GM21529 (cell line): Measurements from ENCODE around the gene SINHCAF.
"Not testable (repeated sequence)": the region's sequence is repeated elsewhere in the genome, so short reads cannot be mapped to it uniquely, and the experiment has no call there.

ENCODE experiments used
- ATAC-seq: cut with Tn5 transposase; IDR thresholded peaks from one replicate; pipeline ENCODE4 v1.9.1; 2021; ENCODE audit not compliant: unreplicated experiment

The SINHCAF gene

DNA sequence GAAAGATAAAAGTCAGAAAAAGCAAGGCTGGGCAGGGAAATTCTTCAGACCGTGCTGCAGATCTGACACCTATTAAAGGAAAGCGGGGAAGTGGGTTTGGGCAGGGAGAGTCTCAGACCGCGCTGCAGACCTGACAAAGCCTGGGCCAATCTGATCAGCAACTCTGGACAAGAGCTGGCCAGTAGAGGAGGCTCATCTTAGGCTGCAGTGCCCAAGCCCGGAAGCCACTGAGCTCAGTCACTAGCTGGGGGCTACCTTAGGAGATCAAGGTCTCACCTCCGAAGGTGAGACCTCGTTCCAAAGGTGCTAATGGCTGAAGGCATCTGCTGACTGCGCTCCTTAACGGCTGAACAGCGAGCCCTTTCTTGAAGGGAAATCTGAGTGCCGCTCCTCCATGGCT, 60.2 kb downstream of the SINHCAF start:
- ATAC-seq: no peak

DNA sequence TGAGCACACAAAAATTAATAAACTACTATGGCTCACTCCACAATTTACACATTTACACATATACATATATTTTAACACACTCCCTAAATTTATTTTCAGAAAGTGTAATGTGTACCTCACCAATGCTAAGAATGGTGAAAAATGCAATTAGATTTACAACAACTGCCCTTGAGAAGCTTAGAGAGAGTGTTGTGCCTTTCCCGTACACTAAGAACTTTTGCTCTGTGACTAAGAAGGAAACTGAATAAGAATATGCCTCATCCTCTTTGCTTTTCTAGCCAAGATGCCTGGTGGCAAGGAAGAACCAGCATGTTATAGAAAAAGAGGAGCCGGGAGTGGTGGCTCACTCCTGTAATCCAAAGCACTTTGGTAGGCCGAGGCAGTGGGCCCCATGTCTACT, 62.3 kb downstream of the SINHCAF start:
- ATAC-seq: no peak

DNA sequence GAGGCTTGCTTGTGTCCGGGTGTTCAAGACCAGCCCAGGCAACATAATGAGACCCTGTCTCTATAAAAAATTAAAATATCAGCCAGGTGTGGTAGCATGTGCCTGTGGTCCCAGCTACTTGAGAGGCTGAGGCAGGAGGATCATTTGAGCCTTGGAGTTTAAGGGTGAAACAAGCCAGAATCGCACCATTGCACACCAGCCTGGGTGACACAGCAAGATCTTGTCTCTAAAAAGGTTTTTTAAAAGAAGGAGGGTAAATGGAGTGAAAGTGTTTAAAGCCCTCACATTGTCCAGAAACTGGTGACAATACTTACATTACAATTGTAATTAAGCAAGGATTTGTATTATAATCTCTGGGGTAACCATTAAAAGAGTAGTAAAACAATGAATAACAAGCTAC, 64.2 kb downstream of the SINHCAF start:
- ATAC-seq: no peak

DNA sequence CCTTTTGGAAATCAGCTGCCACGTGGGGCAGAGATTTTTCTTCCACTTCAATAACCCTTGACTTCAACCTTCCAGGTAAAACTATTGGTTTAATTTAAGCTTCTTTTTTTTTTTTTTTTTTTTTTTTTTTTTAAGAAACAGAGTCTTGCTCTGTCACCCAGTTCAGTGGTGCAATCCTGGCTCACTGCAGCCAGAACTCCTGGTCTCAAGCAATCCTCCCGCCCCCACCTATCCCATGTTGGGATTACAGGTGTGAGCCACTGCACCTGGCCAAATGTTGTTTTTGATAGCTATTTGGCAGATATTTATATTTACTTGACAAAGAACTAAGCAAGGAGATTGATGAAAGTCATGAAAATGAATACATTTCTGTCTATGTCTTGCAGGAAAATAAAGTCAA, 65.1 kb downstream of the SINHCAF start:
- no peak for ATAC-seq

DNA sequence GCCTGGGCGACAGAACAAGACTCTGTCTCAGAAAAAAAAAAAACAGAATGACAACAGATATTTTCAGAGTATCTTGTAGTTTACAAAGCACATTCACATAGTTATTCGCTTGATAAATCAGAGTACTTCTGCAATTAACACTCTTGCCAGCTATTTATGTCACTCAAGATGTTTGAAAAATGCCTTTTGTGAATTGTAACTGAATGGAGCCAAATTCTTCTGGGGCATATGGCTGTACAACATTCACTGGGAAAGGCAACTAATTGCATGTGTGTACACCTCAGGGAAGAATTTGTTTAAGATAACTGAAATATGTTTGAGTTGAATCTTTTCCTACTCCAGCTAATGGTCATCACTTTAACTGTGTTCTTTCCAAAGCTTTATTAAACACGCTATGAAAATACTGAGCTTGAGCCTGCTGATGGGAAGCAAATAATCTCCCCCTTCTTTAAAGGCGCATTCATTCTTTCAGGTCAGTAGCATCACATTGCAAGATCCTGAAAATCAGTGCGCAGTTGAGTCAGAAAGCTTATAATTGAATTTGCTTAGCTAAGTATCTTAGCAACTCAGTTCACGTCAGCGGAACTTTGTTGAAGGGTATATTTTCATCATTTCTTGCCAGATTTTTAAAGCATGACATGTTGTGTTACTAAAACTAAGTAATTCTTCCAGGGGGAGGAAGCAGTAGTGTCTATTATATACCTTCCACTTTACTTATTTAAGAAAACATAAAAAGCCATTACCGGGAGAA, 66.6 kb downstream of the SINHCAF start:
- ATAC-seq: no peak

DNA sequence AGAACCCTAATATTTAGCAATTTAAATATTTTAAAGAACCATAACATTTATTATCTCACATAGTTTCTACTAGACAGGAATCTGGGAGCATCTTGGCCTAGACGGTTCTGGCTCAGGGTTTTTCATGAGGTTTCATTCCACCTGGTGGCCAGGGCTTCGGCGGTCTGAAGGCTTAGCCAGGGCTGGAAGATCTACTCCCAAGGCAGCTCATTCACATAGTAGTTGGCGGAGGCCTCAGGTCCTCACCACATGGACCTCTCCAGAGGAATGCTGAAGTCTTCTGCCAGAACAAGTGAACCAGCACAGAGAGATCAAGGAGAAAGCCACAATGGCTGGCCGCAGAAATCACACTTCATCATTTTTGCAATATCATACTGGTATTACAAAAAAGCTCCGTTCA, 68.2 kb downstream of the SINHCAF start:
- no peak for ATAC-seq

DNA sequence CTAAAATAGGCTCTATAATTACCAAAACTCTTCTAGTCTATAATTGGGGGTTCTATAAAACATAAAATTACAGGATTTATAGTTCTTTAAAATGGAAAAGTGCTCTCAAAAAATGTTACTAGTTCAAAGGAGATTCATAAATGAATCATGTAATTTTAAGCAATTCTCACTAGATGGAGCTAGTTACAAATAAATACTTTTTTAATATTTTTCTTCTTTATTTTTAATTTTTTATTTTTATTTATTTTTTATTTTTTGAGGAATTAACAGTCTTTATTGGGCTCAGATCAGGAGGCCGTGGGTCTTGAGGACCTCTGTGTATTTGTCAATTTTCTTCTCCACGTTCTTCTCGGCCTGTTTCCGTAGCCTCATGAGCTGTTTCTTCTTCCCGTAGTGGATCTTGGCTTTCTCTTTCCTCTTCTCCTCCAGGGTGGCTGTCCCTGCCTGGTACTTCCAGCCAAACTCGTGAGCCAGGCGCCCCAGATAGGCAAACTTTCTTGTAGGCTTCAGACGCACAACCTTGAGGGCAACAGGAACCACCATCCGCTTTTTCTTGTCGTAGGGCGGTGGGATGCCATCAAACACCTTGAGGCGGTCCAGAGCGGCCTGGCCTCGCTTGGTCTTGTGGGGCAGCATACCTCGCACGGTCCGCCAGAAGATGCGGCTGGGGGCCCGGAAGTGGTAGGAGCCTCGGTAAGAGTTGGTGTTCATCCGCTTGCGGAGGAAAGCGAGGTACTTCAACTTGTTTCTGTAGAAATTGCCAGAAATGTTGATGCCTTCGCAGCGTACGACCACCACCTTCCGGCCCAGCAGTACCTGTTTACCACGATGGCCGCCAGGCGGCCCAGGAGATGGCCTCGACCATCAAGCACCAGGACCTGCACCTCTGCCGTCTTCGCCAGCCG, 74.0 kb downstream of the SINHCAF start:
- not testable (repeated sequence) for ATAC-seq

DNA sequence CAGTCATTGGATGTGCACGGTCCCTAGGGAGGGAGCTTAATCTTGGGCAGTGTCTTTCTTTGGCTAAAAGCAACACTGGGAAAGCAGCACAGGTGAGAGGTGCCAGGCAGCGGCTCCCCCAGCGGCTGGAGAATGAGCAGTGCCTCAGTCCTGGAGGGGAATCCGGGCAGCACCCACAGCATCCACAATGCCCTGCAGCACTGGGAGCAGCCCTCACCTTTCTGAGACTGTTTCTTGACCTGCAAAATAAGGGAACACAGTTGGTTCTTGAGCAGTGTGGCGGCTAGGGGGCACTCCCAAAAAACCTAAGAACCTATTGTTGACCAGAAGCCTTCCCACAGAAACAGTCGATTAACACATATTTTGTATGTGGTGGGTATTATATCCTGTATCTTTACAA, 75.8 kb downstream of the SINHCAF start:
- ATAC-seq: no peak

DNA sequence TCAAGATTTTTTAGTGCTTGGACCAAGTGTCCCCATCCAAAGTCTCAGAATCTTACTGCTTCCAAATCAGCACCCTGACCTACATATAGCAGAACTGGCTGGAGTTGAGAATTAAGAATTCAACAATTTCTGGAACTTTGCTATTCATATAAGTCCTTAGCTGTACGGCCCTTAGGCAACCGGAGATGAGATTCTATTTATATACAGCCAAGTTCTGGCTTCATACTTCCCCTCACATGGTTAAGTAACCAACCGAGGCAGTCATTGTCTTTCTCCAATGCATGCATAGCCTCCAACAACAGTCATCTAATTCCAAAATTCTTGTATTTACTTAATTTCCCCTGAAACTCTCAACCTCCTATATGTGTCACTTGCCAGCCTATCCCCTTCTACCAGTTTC, 76.6 kb downstream of the SINHCAF start:
- ATAC-seq: no peak

DNA sequence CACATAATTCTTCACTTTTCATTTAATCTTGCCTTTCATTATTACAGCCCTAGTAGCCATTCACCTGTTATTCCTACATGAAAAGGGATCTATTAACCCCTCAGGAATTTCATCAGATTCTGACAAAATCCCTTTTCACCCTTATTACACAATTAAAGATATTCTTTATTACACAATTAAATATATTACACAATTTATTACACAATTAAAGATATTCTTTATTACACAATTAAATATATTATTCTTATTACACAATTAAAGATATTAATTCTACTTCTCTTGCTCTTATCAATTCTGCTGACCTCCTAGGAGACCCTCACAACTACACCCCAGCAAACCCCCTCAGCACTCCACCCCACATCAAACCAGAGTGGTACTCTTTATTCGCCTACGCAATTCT, 77.1 kb downstream of the SINHCAF start:
- ATAC-seq: no peak

DNA sequence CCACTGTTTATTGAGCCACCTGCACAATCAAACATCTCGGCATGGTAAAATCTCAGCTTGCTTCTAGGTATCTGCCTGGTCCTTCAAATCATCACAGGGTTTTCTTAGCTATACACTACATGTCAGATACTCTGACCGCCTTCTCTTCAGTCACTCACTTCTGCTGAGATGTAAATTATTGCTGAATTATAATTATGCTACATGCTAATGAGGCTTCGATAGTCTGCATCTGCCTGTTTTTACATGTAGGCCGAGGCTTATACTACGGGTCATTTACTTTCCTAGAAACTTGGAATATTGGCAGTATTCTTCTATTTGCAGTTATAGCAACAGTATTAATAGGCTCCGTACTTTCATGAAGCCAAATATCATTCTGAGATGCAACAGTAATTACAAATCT, 77.6 kb downstream of the SINHCAF start:
- ATAC-seq: no peak

DNA sequence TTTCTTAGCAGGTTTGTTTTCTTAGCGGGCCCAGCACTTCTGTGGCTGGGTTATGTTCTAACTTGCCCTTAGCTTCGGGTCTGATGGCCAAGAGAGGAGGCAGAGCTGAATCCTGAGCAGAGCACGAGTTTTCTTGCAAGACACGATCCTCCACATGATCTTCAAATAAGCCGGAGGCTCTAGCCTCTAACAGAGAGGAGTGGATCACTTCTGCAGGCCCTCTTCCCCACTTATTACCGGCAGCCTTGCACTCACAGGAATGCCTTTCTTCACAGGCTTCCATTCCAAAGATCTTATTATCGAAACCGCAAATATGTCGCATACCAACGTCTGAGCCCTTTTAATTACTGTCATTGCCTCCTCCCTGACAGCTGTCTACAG, 79.5 kb downstream of the SINHCAF start:
- ATAC-seq: no peak

DNA sequence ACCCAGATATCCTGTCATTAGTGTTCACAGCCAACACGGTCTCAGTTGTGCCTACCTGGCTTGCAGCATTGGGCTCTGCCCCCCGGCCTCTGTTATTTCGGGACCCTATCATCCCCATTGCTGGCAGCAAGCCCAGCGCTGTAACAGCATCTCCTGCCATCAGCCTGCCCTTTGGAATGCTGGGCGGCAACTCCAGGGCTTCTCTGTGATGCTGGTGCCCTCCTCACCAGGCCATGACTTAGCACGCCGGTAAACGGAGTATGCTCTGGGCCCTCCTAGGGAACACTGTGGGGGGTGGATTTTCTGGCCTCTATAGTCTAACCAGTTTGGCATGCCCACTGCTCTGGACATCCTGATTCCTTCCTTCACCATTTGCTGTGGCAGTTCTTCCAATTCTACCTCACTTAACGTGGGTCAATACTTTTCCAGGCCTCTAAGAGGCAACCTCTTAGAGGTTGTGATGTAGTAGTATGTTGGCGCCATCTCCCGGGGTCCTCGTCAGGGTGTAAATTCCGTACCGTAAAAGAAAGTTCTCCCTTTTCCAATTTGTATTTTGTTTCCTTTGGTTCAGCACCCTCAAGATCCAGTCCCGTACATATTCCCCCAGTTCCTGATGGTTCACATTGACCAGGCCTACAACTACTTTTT, 80.0 kb downstream of the SINHCAF start:
- no peak for ATAC-seq

DNA sequence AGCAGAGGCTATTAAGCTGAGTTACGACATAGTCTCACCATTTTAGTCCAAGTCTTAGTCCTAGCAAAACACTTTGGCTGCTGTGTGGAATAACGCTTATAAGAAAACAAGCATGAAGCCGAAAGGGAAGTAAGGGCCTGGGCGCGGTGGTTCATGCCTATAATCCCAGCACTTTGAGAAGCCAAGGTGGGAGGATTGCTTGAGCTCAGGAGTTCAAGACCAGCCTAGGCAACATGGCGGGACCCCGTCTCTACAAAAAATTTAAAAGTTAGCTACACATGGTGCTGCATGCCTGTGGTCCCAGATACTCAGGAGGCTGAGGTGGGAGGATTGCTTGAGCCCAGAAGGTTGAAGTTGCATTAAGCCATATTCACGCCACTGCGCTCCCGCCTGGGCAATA, 83.5 kb downstream of the SINHCAF start:
- ATAC-seq: not testable (repeated sequence)

DNA sequence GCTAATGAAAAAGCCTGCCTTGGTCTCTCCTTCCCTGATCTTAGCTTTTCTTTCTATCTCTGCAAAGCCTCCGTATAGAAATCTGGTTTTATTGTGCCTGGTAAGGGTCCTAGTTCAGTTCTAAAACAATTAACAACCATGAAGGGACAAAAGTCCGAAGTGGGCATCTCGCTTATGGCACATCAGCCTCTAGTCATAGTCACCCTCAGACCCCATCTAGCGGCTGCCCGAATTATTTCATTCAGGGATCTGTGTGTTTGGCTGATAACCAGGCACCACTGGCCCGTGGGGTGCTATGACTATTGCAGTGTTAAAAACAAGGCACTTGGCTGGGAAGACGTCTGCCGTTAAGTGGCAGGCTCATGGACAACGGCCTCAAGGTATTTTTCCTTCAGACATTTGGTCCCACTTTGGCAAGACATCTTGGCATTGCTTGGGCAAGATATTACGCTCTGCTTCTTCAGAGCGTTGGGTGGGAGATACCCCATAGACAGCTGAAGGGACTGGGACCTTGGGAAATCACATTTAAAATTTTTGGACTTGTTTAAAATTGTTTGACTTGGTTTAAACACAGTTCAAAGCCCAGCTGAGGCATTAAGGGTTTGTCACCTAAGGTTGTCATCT, 87.1 kb downstream of the SINHCAF start:
- ATAC-seq: peak; percentile 84

DNA sequence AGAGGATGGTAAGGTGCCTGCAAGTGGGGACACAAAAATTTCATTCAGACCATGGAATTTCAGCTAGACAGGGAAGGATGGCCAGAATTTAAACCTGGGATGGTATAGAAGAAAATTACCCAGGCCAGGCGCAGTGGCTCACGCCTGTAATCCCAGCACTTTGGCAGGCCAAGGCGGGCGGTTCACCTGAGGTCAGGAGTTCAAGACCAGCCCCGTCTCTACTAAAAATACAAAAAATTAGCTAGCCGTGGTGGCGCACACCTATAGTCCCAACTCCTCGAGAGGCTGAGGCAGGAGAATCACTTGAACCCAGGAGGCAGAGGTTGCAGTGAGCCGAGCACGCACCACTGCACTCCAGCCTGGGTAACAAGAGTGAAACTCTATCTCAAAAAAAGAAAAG, 87.6 kb downstream of the SINHCAF start:
- not testable (repeated sequence) for ATAC-seq

DNA sequence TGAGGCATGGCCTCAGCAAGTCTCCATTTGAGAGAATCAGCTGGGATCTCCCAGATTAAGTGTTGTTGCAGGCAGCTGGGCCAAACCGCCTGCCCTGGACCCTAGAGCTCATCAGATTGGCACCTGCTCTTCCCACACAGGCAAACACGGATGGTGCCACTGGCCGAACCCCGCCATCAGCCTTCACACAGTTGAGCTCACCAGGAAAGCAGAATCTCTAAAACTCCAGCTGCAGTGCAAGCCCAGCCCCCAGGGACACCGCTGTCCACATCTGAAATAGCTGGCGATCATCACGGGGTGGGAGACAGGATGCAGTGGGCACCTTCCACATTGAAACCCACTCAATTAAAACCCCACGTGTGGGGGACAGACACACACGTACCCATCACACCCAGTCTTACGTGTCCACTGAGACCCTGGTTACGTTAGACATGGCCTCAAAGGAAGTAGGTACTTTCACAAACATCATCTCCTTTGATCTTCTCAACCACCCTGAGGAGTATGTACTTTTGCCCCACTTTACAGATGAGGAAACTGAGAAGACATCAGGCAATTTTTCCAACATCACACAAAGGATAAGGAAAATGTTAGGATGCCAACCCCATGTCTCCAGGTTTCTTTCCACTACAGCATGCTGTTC, 88.8 kb downstream of the SINHCAF start:
- peak; percentile 37 for ATAC-seq

DNA sequence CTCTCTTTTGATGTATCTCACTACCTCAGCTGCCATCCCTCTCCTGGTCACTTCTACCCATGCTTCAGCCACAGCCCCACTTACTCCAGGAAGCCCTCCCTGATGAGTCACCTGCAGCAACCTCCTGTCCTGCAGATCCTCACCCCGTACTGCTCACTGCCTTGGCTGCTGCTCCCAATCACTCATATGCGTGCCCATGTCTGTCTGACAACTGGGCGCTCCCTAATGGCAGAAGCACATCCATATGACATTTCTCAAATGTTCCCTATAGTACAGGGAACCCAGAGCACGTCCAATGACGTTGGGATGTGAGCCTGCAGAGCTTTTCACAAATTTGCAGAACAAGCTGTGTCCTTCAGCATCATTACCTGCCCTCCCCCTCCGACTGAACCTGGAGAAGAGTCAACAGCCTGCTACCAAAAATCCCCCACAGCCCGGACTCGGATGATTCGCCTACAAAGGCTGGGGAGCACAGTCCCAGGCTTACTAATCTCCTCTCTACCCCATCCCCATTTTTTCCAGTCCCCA, 90.0 kb downstream of the SINHCAF start:
- ATAC-seq: no peak

DNA sequence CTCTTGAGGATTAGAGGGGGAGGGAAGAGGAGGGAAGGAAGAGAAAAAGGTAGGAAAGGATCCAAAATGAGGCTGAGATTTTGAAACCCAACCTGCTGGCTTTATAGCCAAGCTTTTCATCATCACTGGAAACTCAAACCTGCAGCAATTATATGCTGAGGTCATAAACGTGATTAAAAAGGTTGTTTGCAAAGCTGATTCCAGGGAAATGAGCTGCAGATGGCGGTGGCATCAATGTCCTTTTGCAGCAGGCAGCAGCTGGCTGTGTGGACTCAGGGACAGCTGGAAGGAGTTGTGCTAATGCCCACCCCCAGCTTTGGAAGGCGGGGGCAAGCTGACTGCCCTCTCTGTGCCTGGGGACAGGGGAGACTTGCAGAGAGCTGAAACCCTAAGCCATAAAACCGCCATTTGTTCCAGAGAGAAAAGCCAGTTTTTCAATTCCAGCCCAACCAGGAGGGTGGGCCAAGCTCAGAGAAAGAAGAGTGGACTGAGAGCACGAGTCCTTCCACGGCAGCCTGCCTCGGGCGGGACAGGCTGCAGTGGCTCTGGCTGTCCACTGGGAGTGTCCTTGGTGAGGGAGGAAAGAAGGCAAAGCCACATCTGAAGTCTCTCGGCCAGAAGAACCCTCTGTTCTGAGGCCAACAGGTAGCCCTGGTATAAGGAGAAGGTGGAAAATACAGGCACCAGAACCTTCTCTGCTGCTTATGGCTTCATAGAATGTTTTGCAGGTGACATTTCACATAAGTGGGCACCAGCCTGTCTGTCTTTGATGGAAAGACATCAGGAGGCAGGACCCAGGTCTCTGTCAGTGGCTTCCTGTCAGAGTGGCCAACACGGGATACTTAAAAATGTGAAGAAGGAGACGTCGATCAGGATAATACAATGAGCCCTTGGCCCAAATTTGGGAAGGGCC, 90.7 kb downstream of the SINHCAF start:
- ATAC-seq: no peak
